ENCODE data around the gene SH3BGR.

Gene SH3BGR

DNA sequence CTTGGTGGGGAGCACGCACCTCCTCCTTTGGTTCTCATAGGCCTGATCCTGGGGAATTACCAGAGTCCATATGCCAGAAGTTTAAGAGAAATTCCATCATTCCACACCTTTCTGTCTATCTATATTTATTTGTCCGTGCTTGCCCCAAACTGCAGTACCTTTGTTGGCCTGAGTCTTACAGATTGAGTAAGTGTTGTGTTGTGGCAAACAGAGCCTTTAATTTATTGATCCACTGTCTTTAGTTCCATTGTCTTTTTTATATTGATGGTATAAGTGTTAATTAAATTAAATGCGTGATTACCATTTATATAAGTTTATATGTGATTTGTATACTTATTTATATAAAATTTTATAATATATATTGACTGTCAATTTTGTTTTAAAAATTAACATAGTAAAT, 4.9 kb downstream of the SH3BGR start:
- DNase-seq (ENCODE audit: low read depth): peak; percentile 5

DNA sequence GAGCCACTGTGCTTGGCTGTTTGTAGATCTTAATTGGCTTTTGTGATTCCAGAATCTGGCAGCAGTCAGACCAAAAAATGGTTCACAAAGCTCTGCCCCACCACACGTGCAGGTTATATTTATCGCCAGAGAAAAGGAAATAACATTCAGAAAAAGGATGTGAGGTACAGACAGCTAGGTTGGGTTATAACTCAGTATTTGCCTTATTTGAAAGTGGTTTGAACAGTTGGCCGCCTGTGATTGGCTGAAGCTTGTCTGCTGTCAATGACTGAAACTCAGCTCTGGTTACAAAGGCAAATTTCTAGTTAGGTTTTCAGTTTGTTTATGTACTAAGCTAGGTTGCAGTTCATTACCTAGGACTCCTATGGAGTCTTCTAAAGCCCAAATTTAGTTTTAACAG, 9.6 kb downstream of the SH3BGR start:
- no peak for DNase-seq (ENCODE audit: low read depth)

DNA sequence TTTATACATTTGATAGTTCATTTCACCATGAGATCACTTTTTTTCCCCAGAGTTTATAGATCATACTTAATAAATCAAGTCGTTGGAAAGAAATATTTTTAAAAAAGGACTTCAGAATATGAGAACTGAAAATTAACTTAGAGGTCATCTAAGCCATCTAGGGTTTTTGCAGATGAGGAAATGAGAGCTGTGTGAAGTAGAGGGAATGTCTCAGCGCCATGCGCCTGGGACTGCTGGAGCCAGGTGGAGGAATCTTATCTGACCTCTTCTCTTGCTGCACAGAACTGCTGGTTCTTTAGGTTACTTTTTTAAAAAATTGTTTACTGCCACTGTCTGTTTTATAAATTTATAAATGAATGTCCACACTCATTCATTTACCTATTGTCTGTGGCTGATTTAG, 11.5 kb downstream of the SH3BGR start:
- no peak for DNase-seq (ENCODE audit: low read depth)

DNA sequence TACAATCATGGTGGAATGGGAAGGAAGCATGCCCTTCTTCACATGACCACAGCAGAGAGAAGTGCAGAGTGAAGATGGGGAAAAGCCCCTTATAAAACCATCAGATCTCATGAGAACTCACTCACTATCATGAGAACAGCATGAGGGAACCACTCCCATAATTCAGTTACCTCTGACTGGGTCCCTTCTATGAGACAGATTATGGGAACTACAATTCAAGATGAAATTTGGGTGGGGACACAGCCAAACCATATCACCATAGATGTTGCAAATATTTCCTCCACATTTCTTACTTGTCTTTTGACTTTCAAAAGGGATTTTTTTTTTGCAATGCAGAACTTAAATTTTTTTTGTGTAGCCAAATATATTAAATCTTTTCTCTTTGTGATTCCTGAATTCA, 14.8 kb downstream of the SH3BGR start:
- DNase-seq (ENCODE audit: low read depth): no peak

DNA sequence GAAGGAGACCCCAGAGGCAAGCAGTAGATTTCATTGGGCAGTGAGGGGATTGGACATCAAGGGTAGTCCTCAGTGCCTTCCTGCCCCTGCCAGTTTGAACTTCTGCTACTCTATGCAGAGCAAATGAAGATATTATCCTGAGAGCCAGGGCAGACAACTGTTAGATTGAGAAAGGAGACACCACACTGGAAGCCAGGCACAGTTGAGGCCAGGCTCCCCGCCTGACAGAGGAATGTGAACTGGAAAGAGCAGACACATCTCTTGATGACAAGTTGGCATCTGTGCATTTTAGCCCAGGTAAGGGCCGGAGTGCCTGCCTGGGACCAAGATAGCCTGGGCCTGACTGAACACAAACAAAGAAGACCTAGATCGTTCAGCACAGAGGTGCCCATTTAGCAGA, 16.0 kb downstream of the SH3BGR start:
- DNase-seq (ENCODE audit: low read depth): no peak

DNA sequence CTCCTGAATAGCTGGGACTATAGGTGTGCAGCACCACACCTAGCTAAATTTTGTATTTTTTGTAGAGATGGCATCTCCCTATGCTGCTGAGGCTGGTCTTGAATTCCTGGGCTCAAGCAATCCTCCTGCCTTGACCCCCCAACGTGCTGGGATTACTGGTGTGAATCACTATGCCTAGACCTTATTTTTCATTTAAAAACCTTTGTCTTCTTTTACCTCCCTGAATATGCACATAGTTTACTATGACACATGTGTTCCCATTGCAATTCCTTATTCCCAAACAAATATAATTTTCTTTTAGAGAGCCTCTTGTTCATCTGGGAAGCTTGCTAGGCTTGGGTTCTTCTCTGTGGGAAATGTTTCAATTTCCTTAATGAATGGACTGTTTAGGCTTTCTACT, 16.8 kb downstream of the SH3BGR start:
- DNase-seq (ENCODE audit: low read depth): no peak

DNA sequence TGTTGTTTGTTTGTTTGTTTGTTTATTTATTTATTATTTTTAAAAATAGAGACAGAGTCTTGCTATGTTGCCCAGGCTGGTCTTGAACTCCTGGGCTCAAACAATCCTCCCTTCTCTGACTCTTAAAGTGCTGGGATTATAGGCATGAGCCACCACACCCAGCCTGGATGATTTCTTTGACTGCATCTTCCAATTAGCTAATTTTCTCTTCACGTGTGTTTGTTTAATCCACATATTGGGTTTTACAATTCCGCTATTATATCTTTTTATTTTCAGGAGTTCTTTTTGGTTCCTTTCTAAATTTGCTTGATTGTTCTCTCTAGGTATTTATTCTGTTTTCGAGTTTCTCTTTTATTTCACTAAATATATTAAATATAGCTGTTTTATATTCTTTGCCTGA, 19.8 kb downstream of the SH3BGR start:
- DNase-seq (ENCODE audit: low read depth): no peak

DNA sequence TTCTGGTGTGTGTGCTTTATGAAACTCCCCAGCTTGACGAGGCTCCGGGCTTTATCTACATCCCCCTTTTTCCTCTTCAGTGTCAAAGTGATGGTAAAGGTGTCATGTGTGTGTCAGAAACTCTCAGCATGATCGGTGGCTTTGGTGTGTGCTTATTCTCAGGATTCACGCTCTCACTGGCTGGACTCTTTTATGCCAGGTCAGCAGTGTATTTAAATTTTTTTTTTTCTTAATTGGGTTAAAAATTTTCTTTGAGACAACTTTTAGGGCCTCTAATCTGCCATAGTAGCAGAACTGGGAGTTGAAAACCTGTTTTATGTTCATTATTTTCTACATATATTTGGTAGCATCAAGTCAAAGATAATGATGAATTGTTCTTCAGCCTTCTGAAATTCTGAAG, 21.0 kb downstream of the SH3BGR start:
- DNase-seq (ENCODE audit: low read depth): no peak

DNA sequence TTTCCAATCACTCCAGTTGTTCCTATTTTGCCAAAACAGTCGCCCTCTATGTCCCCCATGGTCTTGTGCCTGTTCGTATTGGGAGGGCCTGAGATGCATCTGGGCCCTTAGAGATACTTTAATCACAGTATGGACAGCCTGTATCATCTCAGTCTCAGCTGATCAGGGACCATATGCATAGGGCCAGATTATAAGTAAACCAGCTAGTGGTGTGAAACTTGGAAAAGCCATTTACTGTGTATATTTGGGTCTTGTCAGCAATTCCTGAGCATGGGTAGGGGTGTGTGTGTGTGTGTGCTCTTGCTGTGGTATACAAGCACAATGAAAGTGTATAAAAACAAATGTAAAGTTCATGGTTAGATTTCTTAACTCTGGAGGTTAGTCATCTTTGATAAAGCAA, 22.8 kb downstream of the SH3BGR start:
- DNase-seq (ENCODE audit: low read depth): peak; percentile 8

DNA sequence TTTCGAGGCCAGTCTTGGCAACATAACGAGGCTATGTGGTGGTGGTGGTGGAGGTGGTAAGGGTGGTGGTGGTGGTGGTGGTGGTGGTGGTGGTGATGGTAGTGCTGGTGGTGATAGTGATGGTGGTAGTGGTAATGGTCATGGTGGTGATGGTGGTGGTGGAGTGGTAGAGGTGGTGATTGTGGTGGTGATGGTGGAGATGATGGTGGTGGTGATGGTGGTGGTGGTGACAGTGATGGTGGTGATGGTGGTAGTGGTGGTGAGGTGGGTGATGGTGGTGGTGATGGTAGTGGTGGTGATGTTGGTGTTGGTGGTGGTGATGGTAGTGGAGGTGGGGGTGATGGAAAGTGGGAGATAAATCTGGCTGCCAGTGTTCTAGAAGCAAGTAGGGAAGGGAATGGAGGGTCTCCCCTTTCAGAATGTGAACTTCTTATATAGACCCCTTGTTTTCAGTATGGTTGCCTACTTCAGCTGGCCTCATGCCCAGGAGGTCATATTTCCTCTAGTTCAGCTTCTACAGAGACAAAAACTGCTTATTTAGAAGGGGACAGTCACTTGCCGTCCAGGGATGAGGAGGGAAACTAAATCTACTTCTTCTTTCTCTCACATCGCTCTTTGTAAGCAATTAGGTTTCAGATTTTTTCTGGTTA, 27.5 kb downstream of the SH3BGR start:
- no peak for DNase-seq (ENCODE audit: low read depth)

DNA sequence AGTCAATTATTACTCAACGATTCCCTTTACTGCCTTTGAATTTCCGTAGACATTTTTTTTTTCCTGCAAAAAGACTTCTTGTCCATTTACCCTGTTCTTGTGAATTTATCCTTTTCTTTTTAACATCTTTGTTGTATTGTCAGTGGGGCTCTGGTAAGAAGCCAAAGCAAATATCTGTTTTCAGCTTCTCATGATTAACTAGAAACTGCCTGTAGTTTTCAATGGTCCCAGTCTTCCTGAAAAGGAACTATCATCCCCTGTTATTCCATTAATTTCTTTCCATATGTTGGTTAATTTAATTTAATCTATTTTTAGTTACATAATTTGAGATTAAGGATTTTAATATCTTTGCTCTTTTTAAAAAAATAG, 28.0 kb downstream of the SH3BGR start:
- DNase-seq (ENCODE audit: low read depth): no peak

DNA sequence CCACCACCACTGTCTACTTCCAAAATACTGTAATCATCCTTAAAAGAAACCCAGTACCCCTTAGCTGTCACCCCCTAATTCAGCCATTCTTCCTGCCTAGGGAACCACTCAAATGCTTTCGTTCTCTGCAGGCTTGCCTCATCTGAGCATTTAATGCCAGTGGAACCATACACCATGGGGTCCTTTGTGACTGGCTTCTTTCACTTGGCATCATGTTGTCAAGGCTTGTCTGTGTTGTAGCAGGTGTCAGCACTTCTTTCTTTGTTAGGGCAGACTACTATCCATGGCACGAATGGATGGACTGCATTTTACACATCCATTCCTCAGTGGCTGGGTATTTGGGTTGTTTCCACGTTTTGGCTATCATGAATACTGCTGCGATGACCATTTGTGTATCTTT, 28.5 kb downstream of the SH3BGR start:
- DNase-seq (ENCODE audit: low read depth): no peak

DNA sequence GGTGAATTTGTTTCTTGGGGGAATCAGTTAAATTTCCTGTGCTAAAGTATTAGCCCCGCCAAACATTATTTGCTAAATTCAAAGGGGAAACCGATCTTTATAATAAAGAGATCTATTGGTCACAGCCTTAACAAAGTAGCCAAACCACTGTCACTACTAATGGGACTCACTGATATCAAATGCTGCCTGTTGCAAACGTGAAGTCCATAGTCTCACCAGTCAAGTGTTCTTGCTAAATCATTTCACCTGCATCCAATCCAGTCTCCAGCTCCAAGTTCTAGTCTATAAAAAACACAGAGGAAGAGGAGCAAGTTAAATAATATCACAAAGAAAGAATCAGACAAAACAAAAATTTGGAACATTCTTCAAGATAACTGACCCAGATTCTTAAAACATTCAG, 30.1 kb downstream of the SH3BGR start:
- no peak for DNase-seq (ENCODE audit: low read depth)

DNA sequence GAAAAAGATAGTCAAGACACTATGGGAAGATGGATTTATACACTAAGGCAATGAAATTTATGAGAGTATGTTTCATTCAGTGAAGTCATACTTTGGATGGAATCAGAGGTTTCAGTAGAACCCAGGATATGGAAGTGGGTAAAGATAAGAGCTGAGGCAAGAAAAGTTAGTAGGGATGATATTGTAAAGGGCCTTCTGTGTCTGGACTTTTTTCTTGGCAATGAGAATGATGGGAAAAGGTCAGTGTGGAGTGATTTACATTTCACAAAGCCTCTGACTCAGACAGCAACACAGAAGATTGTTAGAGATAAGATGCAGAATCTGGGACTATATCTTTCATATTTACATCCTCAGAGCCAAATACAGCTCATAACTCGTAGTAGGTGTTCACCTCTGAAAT, 32.1 kb downstream of the SH3BGR start:
- DNase-seq (ENCODE audit: low read depth): peak; percentile 77

DNA sequence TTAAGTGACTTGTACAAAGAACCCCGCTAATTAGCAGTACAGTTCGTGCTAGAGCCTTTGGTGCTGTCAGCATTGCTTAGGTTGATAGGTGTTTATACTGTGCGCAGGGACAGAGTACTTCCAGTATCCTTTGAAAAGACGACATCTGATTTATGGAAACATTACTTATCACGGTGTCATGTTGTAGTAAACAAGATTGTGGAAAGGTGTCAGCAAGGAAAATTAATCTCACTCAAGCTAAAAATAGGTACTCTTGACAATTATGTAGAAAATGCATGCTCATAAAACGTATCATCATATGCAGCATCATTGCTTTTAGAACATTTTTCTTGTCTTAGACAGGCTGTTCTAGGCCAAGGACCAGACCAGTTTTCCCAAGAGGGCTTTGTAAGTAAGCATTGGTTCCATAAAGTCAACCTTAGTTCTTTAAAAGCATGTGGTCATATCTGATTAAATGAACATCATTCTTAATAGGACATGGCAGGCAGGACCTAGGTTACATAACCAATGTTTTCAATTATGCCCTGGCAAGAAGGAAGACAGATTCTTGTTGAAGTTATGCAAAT, 33.0 kb downstream of the SH3BGR start:
- DNase-seq (ENCODE audit: low read depth): no peak

DNA sequence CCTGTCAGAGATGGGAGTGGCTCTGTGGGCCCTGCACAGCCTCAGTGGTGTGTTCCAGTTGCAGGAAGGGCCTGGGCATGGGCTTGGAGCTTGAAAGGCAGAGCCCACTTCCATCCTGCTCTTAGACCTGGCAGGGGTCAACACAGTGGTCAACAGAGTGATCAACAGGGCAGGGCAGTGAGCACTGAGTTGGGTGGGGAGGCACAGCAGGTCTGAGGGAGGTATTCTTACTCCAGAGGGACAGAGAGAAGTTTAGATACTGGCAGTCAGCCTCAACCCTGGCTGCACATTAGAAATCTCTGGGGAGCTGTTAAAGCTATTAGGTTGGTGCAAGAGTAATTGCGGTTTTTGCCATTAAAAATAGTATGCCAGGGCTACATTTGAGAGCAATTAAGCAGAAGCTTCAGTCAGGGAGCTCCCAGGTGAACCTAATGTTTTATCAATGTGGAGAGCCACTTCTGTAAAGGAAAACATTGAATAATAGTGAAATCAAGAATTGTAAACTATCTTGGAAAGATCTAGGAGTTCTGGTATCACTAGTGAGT, 37.7 kb downstream of the SH3BGR start:
- DNase-seq (ENCODE audit: low read depth): no peak

DNA sequence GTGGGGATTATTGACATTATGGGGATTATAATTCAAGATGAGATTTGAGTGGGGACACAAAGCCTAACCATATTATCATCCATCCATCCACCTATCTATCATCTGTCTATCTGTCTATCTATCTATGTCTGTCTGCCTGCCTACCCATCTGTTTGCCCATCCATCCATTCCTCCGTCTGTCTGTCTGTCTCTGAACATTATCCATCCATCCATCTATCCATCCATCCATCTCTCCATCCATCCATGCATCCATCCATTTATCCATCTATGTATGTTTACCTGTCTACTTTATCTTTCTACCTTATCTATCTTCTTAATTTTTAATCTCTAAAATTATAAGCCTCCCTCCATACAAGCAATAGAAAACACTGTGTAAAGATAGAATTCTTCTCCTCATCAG, 47.4 kb downstream of the SH3BGR start:
- DNase-seq (ENCODE audit: low read depth): no peak

DNA sequence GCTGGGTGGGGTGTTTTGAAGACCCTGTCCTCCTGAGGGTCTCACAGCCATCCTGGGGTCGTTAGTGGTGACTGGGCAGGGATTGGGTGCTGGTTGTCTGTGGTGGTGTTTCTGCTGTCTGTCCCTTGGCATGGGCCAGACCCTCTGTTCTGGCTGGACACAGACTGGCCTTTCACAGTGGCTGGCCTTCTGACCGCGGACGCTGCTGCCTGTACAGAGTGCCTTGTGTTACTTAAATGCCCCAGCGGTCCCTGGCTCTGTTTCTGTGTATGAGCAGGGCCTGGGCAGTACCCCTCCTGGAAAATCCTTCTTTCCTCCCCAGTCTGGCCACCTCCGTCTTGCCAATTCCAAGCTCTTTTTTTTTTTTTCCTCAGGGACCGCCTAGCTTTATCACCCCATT, 50.9 kb downstream of the SH3BGR start:
- no peak for DNase-seq (ENCODE audit: low read depth)

DNA sequence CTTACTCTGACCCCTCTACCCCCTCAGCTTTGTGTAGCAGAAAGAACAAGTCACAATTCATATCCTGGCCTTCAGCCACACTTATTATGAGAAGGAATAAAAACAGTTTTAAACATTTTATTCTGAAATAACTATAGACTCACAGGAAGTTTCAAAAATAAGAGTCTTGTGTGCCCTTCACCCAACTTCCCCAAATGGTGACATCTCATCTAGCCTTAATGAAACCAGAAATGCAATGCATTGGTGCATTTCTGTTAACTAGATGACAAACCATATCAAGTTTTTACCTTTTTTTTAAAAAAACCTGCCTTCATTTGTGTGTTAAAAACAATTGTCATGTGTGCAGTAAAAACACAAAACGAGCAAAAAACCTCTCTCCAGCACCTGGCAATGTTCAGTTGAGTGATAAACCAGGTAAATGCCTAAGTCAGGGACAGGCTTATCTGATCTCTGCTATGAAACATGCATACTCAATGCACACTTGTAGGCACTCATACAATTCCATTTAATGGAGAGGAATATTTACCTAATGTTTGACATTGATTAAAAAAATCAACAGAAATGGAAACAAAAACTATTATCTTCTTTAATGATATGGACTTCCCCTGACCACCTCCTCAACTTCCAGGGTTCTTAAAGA, 51.5 kb downstream of the SH3BGR start:
- no peak for DNase-seq (ENCODE audit: low read depth)

DNA sequence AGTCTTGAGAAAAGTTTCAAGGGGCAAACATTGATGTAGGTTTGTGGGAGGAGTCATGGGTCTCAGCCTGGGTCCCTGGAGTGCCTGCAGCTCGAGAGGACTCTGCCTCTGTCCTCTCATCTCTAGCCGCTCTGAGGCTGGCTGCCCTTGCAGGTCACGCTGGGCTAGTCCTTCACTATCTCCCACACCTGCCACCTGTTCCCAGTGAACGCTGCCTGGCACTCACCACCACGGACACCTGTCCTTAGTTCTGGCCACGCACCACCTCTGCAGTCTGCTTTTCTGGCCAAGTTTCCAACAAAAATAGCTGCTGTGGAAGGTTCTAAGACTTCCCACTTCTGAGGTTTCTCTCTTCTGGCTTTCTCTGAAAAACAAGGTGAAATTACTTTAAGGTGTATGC, 52.5 kb downstream of the SH3BGR start:
- no peak for DNase-seq (ENCODE audit: low read depth)

DNA sequence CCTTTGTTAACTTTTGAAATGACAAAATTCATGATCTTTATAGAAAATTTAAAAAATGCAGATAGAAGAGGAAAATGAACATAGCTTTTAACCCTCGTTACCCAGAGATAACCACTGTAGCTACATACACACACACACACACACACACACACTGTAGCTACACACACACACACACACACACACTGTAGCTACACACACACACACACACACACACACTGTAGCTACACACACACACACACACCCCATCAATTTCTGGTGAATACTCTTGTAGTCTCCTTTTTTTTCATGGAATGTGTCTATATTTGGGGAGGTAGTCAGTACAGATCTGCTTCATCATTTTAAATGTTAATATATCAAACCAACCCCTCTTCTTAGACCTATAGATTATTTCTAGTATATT, 58.5 kb downstream of the SH3BGR start:
- DNase-seq (ENCODE audit: low read depth): no peak

DNA sequence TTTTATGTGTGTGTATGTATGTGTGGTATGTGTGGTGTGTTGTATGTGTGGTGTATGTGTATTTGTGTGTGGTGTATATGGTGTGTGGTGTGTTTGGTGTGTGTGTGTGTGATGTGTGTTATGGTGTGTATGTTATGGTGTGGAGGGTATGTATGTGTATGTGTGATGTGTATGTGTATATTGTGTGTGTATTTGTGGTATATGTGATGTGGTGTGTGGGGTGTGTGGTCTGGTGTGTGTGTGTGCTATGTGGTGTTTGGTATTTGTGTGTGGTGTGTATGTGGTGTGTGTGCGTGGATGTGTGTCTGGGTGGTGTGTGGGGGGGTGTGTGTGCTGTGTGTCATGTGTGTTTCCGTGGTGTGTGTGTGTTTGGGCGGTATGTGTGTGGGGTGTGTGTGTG, 59.3 kb downstream of the SH3BGR start:
- DNase-seq (ENCODE audit: low read depth): no peak

DNA sequence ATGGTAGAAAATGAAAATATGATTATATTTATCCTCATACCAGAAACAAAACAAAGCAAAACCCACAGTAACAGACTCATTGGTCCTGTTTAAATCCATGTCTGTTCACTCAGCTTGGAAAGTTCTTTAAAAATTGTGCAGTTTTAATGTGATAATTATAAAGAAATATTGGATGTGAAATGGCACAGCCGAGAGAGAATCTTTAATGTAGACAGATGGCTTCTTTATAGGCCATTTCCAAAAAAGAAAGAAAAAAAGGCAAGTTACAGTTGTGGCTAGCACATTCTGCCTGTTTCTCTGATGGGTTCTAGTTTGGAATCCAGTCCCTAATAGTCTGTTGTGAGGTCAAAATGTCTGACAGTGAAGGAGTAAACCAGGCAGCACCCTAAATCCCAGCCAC, 62.0 kb downstream of the SH3BGR start:
- DNase-seq (ENCODE audit: low read depth): no peak

Measured in iris pigment epithelial cell (primary cell).